Measurements from ENCODE around the gene ELAC2.

GRCh38 chr17:12979246-12979645, 38.6 kb downstream of the ELAC2 start:
- TF ChIP-seq CTCF (IDR thresholded peaks at IDR 0.05; ENCODE audit: poor library complexity, severe bottlenecking), result no peak
- TF ChIP-seq MXI1 (conservative IDR thresholded peaks at IDR 0.05; ENCODE audit: poor library complexity, severe bottlenecking), result no peak
- TF ChIP-seq REST (IDR thresholded peaks at IDR 0.05; ENCODE audit: borderline replicate concordance), result no peak
- no peak for TF ChIP-seq EZH2 (IDR thresholded peaks at IDR 0.05; ENCODE audit: borderline replicate concordance, insufficient read depth, low read length, poor library complexity, severe bottlenecking)
- TF ChIP-seq POLR2AphosphoS5 (IDR thresholded peaks at IDR 0.05), result no peak
- no peak for TF ChIP-seq EP300 (conservative IDR thresholded peaks at IDR 0.05; ENCODE audit: poor library complexity, severe bottlenecking)
- TF ChIP-seq RAD21 (conservative IDR thresholded peaks at IDR 0.05), result no peak
